Endothelial cell of umbilical vein (primary cell): ENCODE results near the gene USP35. TPM values are rescaled to one million over a fixed set of nuclear protein-coding genes. Genes with fewer than 3 reads are reported as not detected.

ENCODE experiments used
- BruUV-seq: library from RNA; stranded (reverse); fragments of 400-500 nt; replicated peaks from 2 replicates; lab custom pipeline; 2021; lab: Mats Ljungman, UMichigan
- CTCF ChIA-PET: fragments of 300-600, 350-600 bp; sonication (Branson Sonifier 250); formaldehyde crosslinking; loops from one replicate; lab custom pipeline; 2021; ENCODE audit warnings: antibody characterized with exemption, inconsistent platforms; lab: Charles Lee
- POLR2A ChIA-PET: fragments of 300-600, 350-600 bp; sonication (Branson Sonifier 250); formaldehyde crosslinking; loops from one replicate; lab custom pipeline; 2021; ENCODE audit warnings: antibody characterized with exemption, inconsistent platforms; lab: Charles Lee
- DNase-seq: peaks from one replicate; pipeline ENCODE4 v3.0.0-alpha.2; 2011; ENCODE audit warnings: low read depth, low spot score
- FAIRE-seq: peaks from 2 replicates; lab custom pipeline; 2011; peaks lifted over from hg19 to GRCh38; lab: Jason Lieb, UNC
- H2AFZ ChIP-seq: 2 replicates; pipeline ENCODE4 v1.6.0; 2012; ENCODE audit warnings: low read depth, low read length, control low read depth, inconsistent platforms
- H3K27ac ChIP-seq: 2 replicates; pipeline ENCODE4 v1.5.1; 2011; ENCODE audit warnings: low read depth, mild to moderate bottlenecking, control low read depth, low read length, moderate library complexity; ENCODE audit not compliant: insufficient read depth
- H3K27me3 ChIP-seq, 2 experiments: 2 replicates each; pipeline versions ENCODE4 v1.6.0 to v1.6.1; 2011; ENCODE audit warnings: low read length in 2 of 2, mixed read lengths in 1 of 2; ENCODE audit not compliant: control insufficient read depth in 2 of 2, insufficient read depth in 2 of 2
- H3K36me3 ChIP-seq, 2 experiments: 2 replicates in 1 of 2; 3 replicates in 1 of 2; pipeline ENCODE4 v1.5.1; 2011; ENCODE audit warnings: low read length in 2 of 2, mild to moderate bottlenecking in 1 of 2, moderate library complexity in 1 of 2; ENCODE audit not compliant: control insufficient read depth in 2 of 2, insufficient read depth in 2 of 2; ENCODE audit errors: extremely low read depth in 1 of 2
- H3K4me1 ChIP-seq: 3 replicates; pipeline ENCODE4 v1.5.1; 2011; ENCODE audit warnings: mild to moderate bottlenecking, low read length; ENCODE audit not compliant: control insufficient read depth, insufficient read depth; ENCODE audit errors: extremely low read depth
- H3K4me2 ChIP-seq: 2 replicates; pipeline ENCODE4 v1.6.1; 2011; ENCODE audit warnings: low read length, control low read depth, mixed read lengths; ENCODE audit not compliant: insufficient read depth
- H3K4me3 ChIP-seq, 3 experiments: fragments of 200-600 bp in 1 of 3; sonication (generic), shearing (Covaris generic) in 1 of 3; replicated peaks in 1 of 3; 2 replicates each; pipeline ENCODE4 v1.5.1; 2011 to 2016; ENCODE audit warnings: control low read depth in 3 of 3, low read length in 3 of 3, mild to moderate bottlenecking in 2 of 3, inconsistent platforms in 1 of 3, low read depth in 1 of 3, moderate library complexity in 1 of 3; ENCODE audit not compliant: insufficient read depth in 1 of 3
- H3K79me2 ChIP-seq: 2 replicates; pipeline ENCODE4 v1.6.0; 2012; ENCODE audit warnings: low read length, inconsistent platforms; ENCODE audit not compliant: control insufficient read depth, insufficient read depth
- H3K9ac ChIP-seq: replicated peaks from 2 replicates; pipeline ENCODE3; 2011; ENCODE audit warnings: low read length, control low read depth; ENCODE audit not compliant: insufficient read depth; ENCODE audit errors: extremely low read depth
- H3K9me1 ChIP-seq: replicated peaks from 3 replicates; pipeline ENCODE4 v1.6.0; 2011; ENCODE audit warnings: mild to moderate bottlenecking, low read length; ENCODE audit not compliant: control insufficient read depth, insufficient read depth; ENCODE audit errors: extremely low read depth
- H3K9me3 ChIP-seq: replicated peaks from 2 replicates; pipeline ENCODE4 v1.5.1; 2012; ENCODE audit warnings: low read length, inconsistent platforms; ENCODE audit not compliant: control insufficient read depth, insufficient read depth
- H4K20me1 ChIP-seq: replicated peaks from 2 replicates; pipeline ENCODE3; 2011; ENCODE audit warnings: mild to moderate bottlenecking, low read length; ENCODE audit not compliant: control insufficient read depth, insufficient read depth; ENCODE audit errors: extremely low read depth
- CTCF ChIP-seq, 2 donors: IDR thresholded peaks; 1 replicate in 1 of 2; 2 replicates in 1 of 2; pipeline ENCODE4 v1.5.1; 2011; ENCODE audit warnings: low read length in 2 of 2, mild to moderate bottlenecking in 2 of 2, moderate library complexity in 2 of 2, control low read depth in 1 of 2, inconsistent platforms in 1 of 2, low read depth in 1 of 2; ENCODE audit not compliant: insufficient read depth in 1 of 2; ENCODE audit errors: extremely low read depth in 1 of 2
- EZH2 ChIP-seq: IDR thresholded peaks from 2 replicates; pipeline ENCODE4 v1.6.1; 2012; ENCODE audit warnings: borderline replicate concordance, low read depth, mild to moderate bottlenecking, moderate library complexity, low read length, inconsistent platforms; ENCODE audit not compliant: severe bottlenecking
- FOS ChIP-seq: IDR thresholded peaks from 2 replicates; pipeline ENCODE4 v1.6.1; 2011; ENCODE audit warnings: mild to moderate bottlenecking, low read length, moderate library complexity, borderline replicate concordance; ENCODE audit not compliant: insufficient read depth
- GATA2 ChIP-seq: IDR thresholded peaks from 2 replicates; pipeline ENCODE4 v1.7.0; 2011; ENCODE audit warnings: low read depth, mild to moderate bottlenecking, moderate library complexity, mixed read lengths, low read length; ENCODE audit not compliant: insufficient read length, insufficient read depth
- JUN ChIP-seq: IDR thresholded peaks from 2 replicates; pipeline ENCODE4 v1.6.1; 2011; ENCODE audit warnings: borderline replicate concordance, low read depth; ENCODE audit not compliant: insufficient read length, insufficient read depth
- MYC ChIP-seq: IDR thresholded peaks from one replicate; pipeline ENCODE4 v1.6.1; 2011; ENCODE audit warnings: mild to moderate bottlenecking, low read depth, low read length
- POLR2A ChIP-seq: IDR thresholded peaks from 2 replicates; pipeline ENCODE4 v1.6.1; 2012; ENCODE audit warnings: low read depth, mild to moderate bottlenecking, control low read depth, low read length
- POLR2AphosphoS5 ChIP-seq: IDR thresholded peaks from 2 replicates; pipeline ENCODE4 v1.6.1; 2012; ENCODE audit warnings: low read depth, mild to moderate bottlenecking, control low read depth, low read length, moderate library complexity; ENCODE audit not compliant: insufficient read depth
- dilution Hi-C: fragments of 300-500 bp; cut with MboI; formaldehyde crosslinking; loops from one replicate; pipeline ENCODE4 v1.15.0; 2019; ENCODE audit warnings: low sequenced_read_pairs; ENCODE audit not compliant: extremely low pct_ligation_motif_present
- intact Hi-C: fragments of 100-400 bp; cut with micrococcal nuclease; formaldehyde crosslinking; loops from one replicate; pipeline ENCODE4 v1.10.0; 2022
- polyA plus RNA-seq, 4 experiments: library from polyadenylated mRNA; depleted of rRNA in 3 of 4; stranded (reverse) in 3 of 4; unstranded in 1 of 4; fragments of >200 nt; gene quantifications; 2 replicates each; pipeline versions ENCODE4 v1.2.1 to v1.2.3, GENCODE V29; 2011 to 2012; ENCODE audit warnings: missing spikeins in 1 of 4
- total RNA-seq: library from RNA; stranded (reverse); gene quantifications from 2 replicates; pipeline ENCODE4 v1.2.3, GENCODE V29; 2021
- TF ChIP-seq, protein P1 (sequence below): IDR thresholded peaks from 2 replicates; pipeline ENCODE4 v1.6.1; 2011; ENCODE audit not compliant: insufficient read depth, insufficient read length

Gene USP35
- total and polyA plus RNA-seq, 2 donors (not counting 3 experiments of a cell fraction or from before 2014, with no cell fraction given), result 8.9 to 12.4 TPM

- CTCF ChIA-PET, result interaction anchor here (1.4 kb wide), 1 partner anchor 388 kb away, joined by 3 read pairs; no protein-coding TSS in a partner anchor
- TF ChIP-seq MYC, result no peak
- TF ChIP-seq, protein P1, sequence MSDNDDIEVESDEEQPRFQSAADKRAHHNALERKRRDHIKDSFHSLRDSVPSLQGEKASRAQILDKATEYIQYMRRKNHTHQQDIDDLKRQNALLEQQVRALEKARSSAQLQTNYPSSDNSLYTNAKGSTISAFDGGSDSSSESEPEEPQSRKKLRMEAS, result no peak
- no peaks in the 10 kb centered on the region for H3K9me3 ChIP-seq
- H3K36me3 ChIP-seq, result peaks cover 0 to 10% of the 10 kb centered on the region in 2 experiments
- intact Hi-C loops, result no loop called here
- no peaks in the 10 kb centered on the region for H3K4me1 ChIP-seq
- dilution Hi-C loops, result no loop called here
- no peak overlapping the region for H3K4me3 ChIP-seq
- no peak overlapping the region for H3K9ac ChIP-seq
- H3K4me2 ChIP-seq, result no peak overlapping the region
- H2AFZ ChIP-seq, result no peak overlapping the region
- no peaks in the 10 kb centered on the region for H3K9me1 ChIP-seq
- DNase-seq, result no peak
- H3K27me3 ChIP-seq, result no peaks in the 10 kb centered on the region
- no peaks in the 10 kb centered on the region for H3K79me2 ChIP-seq
- BruUV-seq, result no TSS peak
- H4K20me1 ChIP-seq, result no peaks in the 10 kb centered on the region
- POLR2A ChIA-PET, result no interaction called here
- no peak for FAIRE-seq
- H3K27ac ChIP-seq, result no peak overlapping the region
Measured at GRCh38 chr11:78176605-78177141, 12.0 kb upstream of the USP35 start.

DNA sequence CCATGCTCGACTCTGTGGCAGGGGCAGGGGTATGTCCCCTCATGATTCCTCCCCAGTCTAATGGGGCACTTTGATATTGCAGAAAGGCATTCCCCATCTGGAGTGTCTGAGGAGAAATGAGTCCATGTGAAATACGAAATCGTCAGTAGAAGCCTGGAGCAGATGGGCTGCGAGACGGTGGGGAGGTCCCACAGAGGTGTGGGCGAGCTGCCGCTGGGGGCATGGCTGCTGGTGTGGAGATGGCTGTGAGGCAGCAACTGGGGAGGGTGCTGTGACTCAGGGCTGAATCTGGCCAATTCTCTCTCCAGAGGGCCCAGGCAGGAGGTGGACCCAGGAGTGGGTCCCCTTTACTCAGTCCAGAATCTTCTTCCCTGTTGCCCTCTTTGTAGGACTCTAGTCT, 11.5 kb upstream of the USP35 start:
- H3K36me3 ChIP-seq, result peaks cover 0 to 10% of the 10 kb centered on the region in 2 experiments
- intact Hi-C loops, result no loop called here
- no peak overlapping the region for H3K4me2 ChIP-seq
- FAIRE-seq (no peak), DNase-seq (no peak)
- ChIA-PET POLR2A (no interaction called here), CTCF (interaction anchor here (0.9 to 1.4 kb wide), 2 partner anchors 11 to 388 kb away, joined by 3 read pairs; partner anchors contain the start of gene KCTD21)
- no peaks in the 10 kb centered on the region for H3K9me1 ChIP-seq
- H3K9ac ChIP-seq, result no peak overlapping the region
- no peak overlapping the region for H3K27ac ChIP-seq
- H3K9me3 ChIP-seq, result no peaks in the 10 kb centered on the region
- no peaks in the 10 kb centered on the region for H4K20me1 ChIP-seq
- no peak overlapping the region for H3K4me3 ChIP-seq
- H3K27me3 ChIP-seq, result no peaks in the 10 kb centered on the region
- dilution Hi-C loops, result no loop called here
- TF ChIP-seq EZH2, result no peak
- no peak for TF ChIP-seq FOS
- TF ChIP-seq POLR2A, result no peak
- TF ChIP-seq GATA2, result no peak
- no peak for TF ChIP-seq MYC
- TF ChIP-seq, protein P1, result no peak
- no peak for TF ChIP-seq POLR2AphosphoS5
- TF ChIP-seq JUN, result no peak
- TF ChIP-seq CTCF (IDR thresholded peaks at IDR 0.05; ENCODE audit: extremely low read depth in 1 of 2, insufficient read depth in 1 of 2, low read depth in 1 of 2, low read length in 2 of 2), result no peak
- H3K4me1 ChIP-seq, result no peaks in the 10 kb centered on the region
- H3K79me2 ChIP-seq, result no peaks in the 10 kb centered on the region
- no peak overlapping the region for H2AFZ ChIP-seq
- BruUV-seq, result no TSS peak
